Endothelial cell of umbilical vein (primary cell): ENCODE results near the gene MARK4. TPM values are rescaled to one million over a fixed set of nuclear protein-coding genes. Genes with fewer than 3 reads are reported as not detected.

Source experiments
- BruUV-seq: library from RNA; stranded (reverse); fragments of 400-500 nt; replicated peaks from 2 replicates; lab custom pipeline; 2021; lab: Mats Ljungman, UMichigan
- CTCF ChIA-PET: fragments of 300-600, 350-600 bp; sonication (Branson Sonifier 250); formaldehyde crosslinking; loops from one replicate; lab custom pipeline; 2021; ENCODE audit warnings: antibody characterized with exemption, inconsistent platforms; lab: Charles Lee
- POLR2A ChIA-PET: fragments of 300-600, 350-600 bp; sonication (Branson Sonifier 250); formaldehyde crosslinking; loops from one replicate; lab custom pipeline; 2021; ENCODE audit warnings: antibody characterized with exemption, inconsistent platforms; lab: Charles Lee
- DNase-seq: peaks from one replicate; pipeline ENCODE4 v3.0.0-alpha.2; 2011; ENCODE audit warnings: low read depth, low spot score
- FAIRE-seq: peaks from 2 replicates; lab custom pipeline; 2011; peaks lifted over from hg19 to GRCh38; lab: Jason Lieb, UNC
- H2AFZ ChIP-seq: 2 replicates; pipeline ENCODE4 v1.6.0; 2012; ENCODE audit warnings: low read depth, low read length, control low read depth, inconsistent platforms
- H3K27ac ChIP-seq: 2 replicates; pipeline ENCODE4 v1.5.1; 2011; ENCODE audit warnings: low read depth, mild to moderate bottlenecking, control low read depth, low read length, moderate library complexity; ENCODE audit not compliant: insufficient read depth
- H3K27me3 ChIP-seq, 2 experiments: 2 replicates each; pipeline versions ENCODE4 v1.6.0 to v1.6.1; 2011; ENCODE audit warnings: low read length in 2 of 2, mixed read lengths in 1 of 2; ENCODE audit not compliant: control insufficient read depth in 2 of 2, insufficient read depth in 2 of 2
- H3K36me3 ChIP-seq, 2 experiments: 2 replicates in 1 of 2; 3 replicates in 1 of 2; pipeline ENCODE4 v1.5.1; 2011; ENCODE audit warnings: low read length in 2 of 2, mild to moderate bottlenecking in 1 of 2, moderate library complexity in 1 of 2; ENCODE audit not compliant: control insufficient read depth in 2 of 2, insufficient read depth in 2 of 2; ENCODE audit errors: extremely low read depth in 1 of 2
- H3K4me1 ChIP-seq: 3 replicates; pipeline ENCODE4 v1.5.1; 2011; ENCODE audit warnings: mild to moderate bottlenecking, low read length; ENCODE audit not compliant: control insufficient read depth, insufficient read depth; ENCODE audit errors: extremely low read depth
- H3K4me2 ChIP-seq: 2 replicates; pipeline ENCODE4 v1.6.1; 2011; ENCODE audit warnings: low read length, control low read depth, mixed read lengths; ENCODE audit not compliant: insufficient read depth
- H3K4me3 ChIP-seq, 3 experiments: fragments of 200-600 bp in 1 of 3; sonication (generic), shearing (Covaris generic) in 1 of 3; replicated peaks in 1 of 3; 2 replicates each; pipeline ENCODE4 v1.5.1; 2011 to 2016; ENCODE audit warnings: control low read depth in 3 of 3, low read length in 3 of 3, mild to moderate bottlenecking in 2 of 3, inconsistent platforms in 1 of 3, low read depth in 1 of 3, moderate library complexity in 1 of 3; ENCODE audit not compliant: insufficient read depth in 1 of 3
- H3K79me2 ChIP-seq: 2 replicates; pipeline ENCODE4 v1.6.0; 2012; ENCODE audit warnings: low read length, inconsistent platforms; ENCODE audit not compliant: control insufficient read depth, insufficient read depth
- H3K9ac ChIP-seq: replicated peaks from 2 replicates; pipeline ENCODE3; 2011; ENCODE audit warnings: low read length, control low read depth; ENCODE audit not compliant: insufficient read depth; ENCODE audit errors: extremely low read depth
- H3K9me1 ChIP-seq: replicated peaks from 3 replicates; pipeline ENCODE4 v1.6.0; 2011; ENCODE audit warnings: mild to moderate bottlenecking, low read length; ENCODE audit not compliant: control insufficient read depth, insufficient read depth; ENCODE audit errors: extremely low read depth
- H3K9me3 ChIP-seq: replicated peaks from 2 replicates; pipeline ENCODE4 v1.5.1; 2012; ENCODE audit warnings: low read length, inconsistent platforms; ENCODE audit not compliant: control insufficient read depth, insufficient read depth
- H4K20me1 ChIP-seq: replicated peaks from 2 replicates; pipeline ENCODE3; 2011; ENCODE audit warnings: mild to moderate bottlenecking, low read length; ENCODE audit not compliant: control insufficient read depth, insufficient read depth; ENCODE audit errors: extremely low read depth
- CTCF ChIP-seq, 2 donors: IDR thresholded peaks; 1 replicate in 1 of 2; 2 replicates in 1 of 2; pipeline ENCODE4 v1.5.1; 2011; ENCODE audit warnings: low read length in 2 of 2, mild to moderate bottlenecking in 2 of 2, moderate library complexity in 2 of 2, control low read depth in 1 of 2, inconsistent platforms in 1 of 2, low read depth in 1 of 2; ENCODE audit not compliant: insufficient read depth in 1 of 2; ENCODE audit errors: extremely low read depth in 1 of 2
- EZH2 ChIP-seq: IDR thresholded peaks from 2 replicates; pipeline ENCODE4 v1.6.1; 2012; ENCODE audit warnings: borderline replicate concordance, low read depth, mild to moderate bottlenecking, moderate library complexity, low read length, inconsistent platforms; ENCODE audit not compliant: severe bottlenecking
- FOS ChIP-seq: IDR thresholded peaks from 2 replicates; pipeline ENCODE4 v1.6.1; 2011; ENCODE audit warnings: mild to moderate bottlenecking, low read length, moderate library complexity, borderline replicate concordance; ENCODE audit not compliant: insufficient read depth
- GATA2 ChIP-seq: IDR thresholded peaks from 2 replicates; pipeline ENCODE4 v1.7.0; 2011; ENCODE audit warnings: low read depth, mild to moderate bottlenecking, moderate library complexity, mixed read lengths, low read length; ENCODE audit not compliant: insufficient read length, insufficient read depth
- JUN ChIP-seq: IDR thresholded peaks from 2 replicates; pipeline ENCODE4 v1.6.1; 2011; ENCODE audit warnings: borderline replicate concordance, low read depth; ENCODE audit not compliant: insufficient read length, insufficient read depth
- MAX ChIP-seq: IDR thresholded peaks from 2 replicates; pipeline ENCODE4 v1.6.1; 2011; ENCODE audit not compliant: insufficient read depth, insufficient read length
- MYC ChIP-seq: IDR thresholded peaks from one replicate; pipeline ENCODE4 v1.6.1; 2011; ENCODE audit warnings: mild to moderate bottlenecking, low read depth, low read length
- POLR2A ChIP-seq: IDR thresholded peaks from 2 replicates; pipeline ENCODE4 v1.6.1; 2012; ENCODE audit warnings: low read depth, mild to moderate bottlenecking, control low read depth, low read length
- POLR2AphosphoS5 ChIP-seq: IDR thresholded peaks from 2 replicates; pipeline ENCODE4 v1.6.1; 2012; ENCODE audit warnings: low read depth, mild to moderate bottlenecking, control low read depth, low read length, moderate library complexity; ENCODE audit not compliant: insufficient read depth
- dilution Hi-C: fragments of 300-500 bp; cut with MboI; formaldehyde crosslinking; loops from one replicate; pipeline ENCODE4 v1.15.0; 2019; ENCODE audit warnings: low sequenced_read_pairs; ENCODE audit not compliant: extremely low pct_ligation_motif_present
- intact Hi-C: fragments of 100-400 bp; cut with micrococcal nuclease; formaldehyde crosslinking; loops from one replicate; pipeline ENCODE4 v1.10.0; 2022
- polyA plus RNA-seq, 4 experiments: library from polyadenylated mRNA; depleted of rRNA in 3 of 4; stranded (reverse) in 3 of 4; unstranded in 1 of 4; fragments of >200 nt; gene quantifications; 2 replicates each; pipeline versions ENCODE4 v1.2.1 to v1.2.3, GENCODE V29; 2011 to 2012; ENCODE audit warnings: missing spikeins in 1 of 4
- total RNA-seq: library from RNA; stranded (reverse); gene quantifications from 2 replicates; pipeline ENCODE4 v1.2.3, GENCODE V29; 2021

The MARK4 gene
- total and polyA plus RNA-seq, 2 donors (not counting 3 experiments of a cell fraction or from before 2014, with no cell fraction given) = 13.9 to 51.6 TPM

GRCh38 chr19:45249261-45250033 lies 1.6 kb upstream of the MARK4 start:
- no peak overlapping the region for H3K4me2 ChIP-seq
- H3K36me3 ChIP-seq = peaks cover 0 to 3% of the 10 kb centered on the region in 2 experiments
- H2AFZ ChIP-seq = no peak overlapping the region
- H3K27ac ChIP-seq = no peak overlapping the region
- CTCF ChIA-PET = interaction anchor here (0.7 to 5.0 kb wide), 17 partner anchors 10 to 260 kb away, joined by 3 to 102 read pairs (median 5); partner anchors contain the start of genes BLOC1S3 and TRAPPC6A
- H3K4me1 ChIP-seq = peaks cover 27% of the 10 kb centered on the region
- peaks cover 29% of the 10 kb centered on the region for H3K79me2 ChIP-seq
- no TSS peak for BruUV-seq
- no peak for TF ChIP-seq EZH2
- no peak for TF ChIP-seq CTCF (IDR thresholded peaks at IDR 0.05; ENCODE audit: extremely low read depth in 1 of 2, insufficient read depth in 1 of 2, low read depth in 1 of 2, low read length in 2 of 2)
- TF ChIP-seq POLR2AphosphoS5 = no peak
- TF ChIP-seq MYC = no peak
- no peak for TF ChIP-seq GATA2
- TF ChIP-seq POLR2A = no peak
- TF ChIP-seq JUN = no peak
- TF ChIP-seq FOS = no peak
- TF ChIP-seq MAX = no peak
- no peaks in the 10 kb centered on the region for H4K20me1 ChIP-seq
- POLR2A ChIA-PET = no interaction called here
- dilution Hi-C loops = no loop called here
- FAIRE-seq (no peak), DNase-seq (no peak)
- H3K9me3 ChIP-seq = no peaks in the 10 kb centered on the region
- H3K4me3 ChIP-seq = no peak overlapping the region
- no peaks in the 10 kb centered on the region for H3K27me3 ChIP-seq
- no peak overlapping the region for H3K9ac ChIP-seq
- intact Hi-C loops = loop anchor here (5.0 kb wide), 1 partner anchor 157 kb away; the partner anchor contains the start of gene PPP1R37
- no peaks in the 10 kb centered on the region for H3K9me1 ChIP-seq
